Fibroblast of lung (primary cell): Measurements from ENCODE around the gene UBAP1L. TPM values are rescaled to one million over a fixed set of nuclear protein-coding genes. Genes with fewer than 3 reads are reported as not detected.

Experiments
- DNase-seq, 2 donors: peaks; one replicate each; pipeline versions ENCODE4 v3.0.0 to v3.0.0-alpha.2; 2010; ENCODE audit warnings: low read depth in 2 of 2
- H2AFZ ChIP-seq: 2 replicates; pipeline ENCODE4 v1.5.1; 2012; ENCODE audit warnings: low read length, control low read depth, inconsistent platforms
- H3K27ac ChIP-seq: 2 replicates; pipeline ENCODE4 v1.5.1; 2011; ENCODE audit warnings: low read length, control low read depth; ENCODE audit not compliant: insufficient read depth
- H3K27me3 ChIP-seq: 2 replicates; pipeline ENCODE4 v1.5.1; 2011; ENCODE audit warnings: mild to moderate bottlenecking, low read length; ENCODE audit not compliant: control insufficient read depth, insufficient read depth
- H3K36me3 ChIP-seq: 2 replicates; pipeline ENCODE4 v1.5.1; 2011; ENCODE audit warnings: low read length; ENCODE audit not compliant: control insufficient read depth, insufficient read depth
- H3K4me1 ChIP-seq: 2 replicates; pipeline ENCODE4 v1.5.1; 2011; ENCODE audit warnings: low read length; ENCODE audit not compliant: control insufficient read depth, insufficient read depth; ENCODE audit errors: extremely low read depth
- H3K4me2 ChIP-seq: 2 replicates; pipeline ENCODE4 v1.5.1; 2011; ENCODE audit warnings: low read length, control low read depth; ENCODE audit not compliant: insufficient read depth; ENCODE audit errors: extremely low read depth
- H3K4me3 ChIP-seq, 4 experiments: fragments of 200-600 bp in 1 of 4; sonication (generic) in 1 of 4; replicated peaks in 1 of 4; 2 replicates each; pipeline ENCODE4 v1.5.1; 2011 to 2016; ENCODE audit warnings: low read length in 4 of 4, low read depth in 3 of 4, mild to moderate bottlenecking in 3 of 4, control low read depth in 2 of 4, inconsistent platforms in 1 of 4, mixed read lengths in 1 of 4; ENCODE audit not compliant: insufficient read depth in 1 of 4; ENCODE audit errors: control extremely low read depth in 1 of 4
- H3K79me2 ChIP-seq: 2 replicates; pipeline ENCODE4 v1.5.1; 2012; ENCODE audit warnings: mild to moderate bottlenecking, low read length, inconsistent platforms; ENCODE audit not compliant: control insufficient read depth, insufficient read depth
- H3K9ac ChIP-seq: 2 replicates; pipeline ENCODE4 v1.5.1; 2011; ENCODE audit warnings: mild to moderate bottlenecking, low read length, control low read depth; ENCODE audit not compliant: insufficient read depth
- H3K9me3 ChIP-seq: 2 replicates; pipeline ENCODE4 v1.5.1; 2012; ENCODE audit warnings: low read depth, low read length; ENCODE audit not compliant: control insufficient read depth, insufficient read depth
- H4K20me1 ChIP-seq: 2 replicates; pipeline ENCODE4 v1.5.1; 2011; ENCODE audit warnings: low read length; ENCODE audit not compliant: control insufficient read depth, insufficient read depth; ENCODE audit errors: extremely low read depth
- CTCF ChIP-seq, 2 donors: IDR thresholded peaks in 1 of 2; conservative IDR thresholded peaks in 1 of 2; 1 replicate in 1 of 2; 2 replicates in 1 of 2; pipeline ENCODE4 v1.5.1; 2011 to 2012; ENCODE audit warnings: low read length in 2 of 2, control low read depth in 1 of 2, inconsistent platforms in 1 of 2, low read depth in 1 of 2, mild to moderate bottlenecking in 1 of 2
- EZH2 ChIP-seq: IDR thresholded peaks from 2 replicates; pipeline ENCODE4 v1.5.1; 2012; ENCODE audit warnings: low read length, control low read depth, mild to moderate bottlenecking; ENCODE audit errors: missing control alignments
- polyA plus RNA-seq, 2 donors: library from polyadenylated mRNA; depleted of rRNA in 1 of 2; stranded (reverse) in 1 of 2; unstranded in 1 of 2; fragments of >200 nt; gene quantifications; 2 replicates each; pipeline ENCODE4 v1.2.1, GENCODE V29; 2011 to 2012; ENCODE audit warnings: missing spikeins in 1 of 2
- total RNA-seq: library from RNA; depleted of rRNA; stranded (reverse); fragments of >200 nt; gene quantifications from 2 replicates; pipeline ENCODE4 v1.2.1, GENCODE V29; 2014

The UBAP1L gene
- total and polyA plus RNA-seq, 2 donors (not counting 1 experiment from before 2014, with no cell fraction given): 0.33 to 0.99 TPM

- no peak for TF ChIP-seq CTCF (conservative IDR thresholded peaks at IDR 0.05 in 1 of 2, IDR thresholded peaks at IDR 0.05 in 1 of 2; ENCODE audit: low read depth in 1 of 2, low read length in 2 of 2)
- TF ChIP-seq EZH2: no peak
- no peaks in the 10 kb centered on the region for H3K4me1 ChIP-seq
- no peak overlapping the region for H3K4me2 ChIP-seq
- H3K9me3 ChIP-seq: no peaks in the 10 kb centered on the region
- no peaks in the 10 kb centered on the region for H3K79me2 ChIP-seq
- no peaks in the 10 kb centered on the region for H3K27me3 ChIP-seq
- no peak overlapping the region for H2AFZ ChIP-seq
- no peak overlapping the region for H3K27ac ChIP-seq
- DNase-seq: no peak
- H3K9ac ChIP-seq: no peak overlapping the region
- peaks cover 3% of the 10 kb centered on the region for H3K36me3 ChIP-seq
- H3K4me3 ChIP-seq: no peak overlapping the region
- H4K20me1 ChIP-seq: no peaks in the 10 kb centered on the region
Observed at GRCh38 chr15:65156692-65157091, 41.7 kb upstream of the UBAP1L start.

- Histone ChIP-seq H4K20me1 (no peaks in the 10 kb centered on the region), H3K9me3 (no peaks in the 10 kb centered on the region), H3K79me2 (no peaks in the 10 kb centered on the region), H3K27ac (no peak overlapping the region), H3K4me2 (no peak overlapping the region), H3K27me3 (no peaks in the 10 kb centered on the region), H2AFZ (no peak overlapping the region), H3K4me3 (no peak overlapping the region), H3K36me3 (peaks cover 3% of the 10 kb centered on the region), H3K9ac (no peak overlapping the region), H3K4me1 (no peaks in the 10 kb centered on the region)
- no peak for DNase-seq
- TF ChIP-seq EZH2: no peak
- no peak for TF ChIP-seq CTCF (conservative IDR thresholded peaks at IDR 0.05 in 1 of 2, IDR thresholded peaks at IDR 0.05 in 1 of 2; ENCODE audit: low read depth in 1 of 2, low read length in 2 of 2)
Observed at GRCh38 chr15:65154720-65155119, 39.7 kb upstream of the UBAP1L start.

GRCh38 chr15:65147902-65148301 is 32.9 kb upstream of the UBAP1L start:
- Histone ChIP-seq H3K27ac (no peak overlapping the region), H3K27me3 (no peaks in the 10 kb centered on the region), H3K36me3 (peaks cover 1% of the 10 kb centered on the region), H3K9me3 (no peaks in the 10 kb centered on the region), H2AFZ (no peak overlapping the region), H3K4me2 (no peak overlapping the region), H3K4me1 (no peaks in the 10 kb centered on the region), H3K9ac (no peak overlapping the region), H4K20me1 (no peaks in the 10 kb centered on the region), H3K79me2 (no peaks in the 10 kb centered on the region), H3K4me3 (no peak overlapping the region)
- no peak for DNase-seq
- TF ChIP-seq EZH2: no peak
- no peak for TF ChIP-seq CTCF (conservative IDR thresholded peaks at IDR 0.05 in 1 of 2, IDR thresholded peaks at IDR 0.05 in 1 of 2; ENCODE audit: low read depth in 1 of 2, low read length in 2 of 2)
